HEK293T (cell line): ENCODE data around the gene PNMA8A.

Source experiments
- ELF4 ChIP-seq: fragments of 450-650 bp; IDR thresholded peaks from 2 replicates; pipeline ENCODE4 v1.6.1; 2017; ENCODE audit warnings: antibody characterized with exemption
- SP1 ChIP-seq: fragments of 450-650 bp; IDR thresholded peaks from 2 replicates; pipeline ENCODE4 v1.6.1; 2017

DNA sequence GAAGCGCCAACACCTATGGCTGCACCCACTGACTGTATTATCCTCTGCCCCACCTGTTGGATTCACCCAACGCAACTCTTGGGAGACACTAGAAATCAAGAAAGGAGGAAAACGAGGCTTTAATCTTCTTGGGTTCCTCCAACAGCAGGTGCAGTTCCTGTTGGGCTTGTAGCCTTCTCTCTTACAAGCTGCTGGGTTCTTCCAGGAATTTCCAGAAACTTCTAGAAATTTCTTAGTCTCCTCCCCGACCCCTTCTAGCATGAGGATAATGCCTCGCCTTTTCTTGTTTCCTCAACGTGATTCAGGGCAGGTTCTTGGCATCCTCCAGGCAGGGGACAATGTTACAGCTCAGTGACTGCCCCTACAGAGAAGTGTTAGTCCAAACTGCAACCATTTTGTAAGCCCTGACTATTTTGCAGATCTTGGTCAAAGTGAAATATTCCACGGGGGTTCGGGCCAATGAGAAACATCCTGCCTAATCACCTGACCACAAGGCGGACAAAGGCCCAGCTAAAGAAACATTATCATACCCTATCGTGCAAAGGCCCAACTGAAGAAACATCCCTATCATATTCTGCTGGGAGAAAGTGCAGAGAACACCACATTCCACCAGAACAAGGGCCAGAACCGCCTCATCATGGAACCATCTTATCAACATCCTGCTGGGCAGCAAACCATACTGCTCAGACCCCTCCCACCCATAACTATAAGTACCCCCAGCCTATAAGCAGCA lies 614 bp upstream of the PNMA8A start:
- TF ChIP-seq ELF4: no peak
- no peak for TF ChIP-seq SP1
